ENCODE results near the gene SLC35D1. TPM values are rescaled to one million over a fixed set of nuclear protein-coding genes. Genes with fewer than 3 reads are reported as not detected.

SLC35D1 gene
- total RNA-seq (2022; extraction: Qiagen RNA extraction; ENCODE audit: low read depth): 5.6 to 7.9 TPM (median 7.3 TPM) in 5 replicates

DNA sequence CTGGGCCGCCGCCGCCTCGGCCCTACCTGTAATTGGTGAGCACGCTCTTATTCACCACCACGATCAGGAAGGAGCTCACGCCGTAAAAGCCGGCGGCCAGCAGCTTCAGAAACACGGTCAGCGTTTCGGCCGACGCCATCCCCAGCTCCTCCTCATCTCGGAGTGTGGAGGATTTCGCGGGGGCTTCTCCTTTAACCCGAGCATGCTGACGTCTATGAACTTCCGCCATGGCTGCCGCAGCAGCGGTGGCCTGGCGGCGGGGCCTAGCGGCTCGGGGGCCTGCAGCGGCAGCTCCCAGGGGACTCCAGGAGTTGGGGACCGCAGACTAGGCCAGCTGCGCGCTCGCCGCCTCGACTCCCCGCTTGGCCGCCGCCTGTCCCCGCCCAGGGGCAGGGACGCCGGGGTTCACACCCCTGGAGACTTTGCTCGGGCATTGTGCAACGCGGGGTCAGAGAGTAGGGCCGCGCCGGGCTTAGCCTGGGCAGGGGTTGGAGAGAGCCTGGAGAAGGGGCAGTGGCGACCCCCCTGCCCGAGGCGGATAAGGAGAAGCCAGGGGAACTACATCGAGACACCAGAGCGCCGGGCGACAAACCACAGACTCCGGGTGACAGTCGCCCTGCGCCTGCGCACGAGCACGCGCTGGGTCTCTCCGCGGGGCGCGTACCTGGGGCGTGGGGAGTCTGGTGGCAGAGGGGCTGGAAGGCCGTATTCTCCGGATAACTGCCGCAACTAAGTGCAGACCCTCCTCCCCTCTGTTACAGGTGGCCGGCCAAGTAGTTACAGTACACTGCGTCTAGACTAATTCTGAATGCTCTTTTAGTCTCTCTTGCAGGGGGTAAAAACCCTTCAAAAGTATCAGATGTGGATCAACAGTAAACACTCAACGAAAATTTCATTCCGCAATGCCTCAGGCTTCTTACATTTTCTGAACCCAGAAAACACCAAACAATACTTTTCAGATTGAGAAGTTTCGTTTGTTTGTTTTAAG lies at the start of gene SLC35D1:
Gene SLC35D1 (minus strand): TSS at position 364 of the 988 bp plus-strand sequence. CDS start 135 bp downstream, at position 229.

Other genes starting within 250 kb of the SLC35D1 start
- gene DNAI4, start 129.3 kb downstream of the SLC35D1 start, total RNA-seq (2022; extraction: Qiagen RNA extraction; ENCODE audit: low read depth): 0.37 to 1.4 TPM (median 0.47 TPM) in 5 replicates
- 8.0 to 15.4 TPM (median 11.2 TPM) in 5 replicates for gene MIER1, start 129.2 kb downstream of the SLC35D1 start, total RNA-seq (2022; extraction: Qiagen RNA extraction; ENCODE audit: low read depth)
- gene C1orf141, start 80.8 kb upstream of the SLC35D1 start, total RNA-seq (2022; extraction: Qiagen RNA extraction; ENCODE audit: low read depth): not detected in 5 replicates
- gene IL23R, start 112.3 kb upstream of the SLC35D1 start, total RNA-seq (2022; extraction: Qiagen RNA extraction; ENCODE audit: low read depth): not detected in 5 replicates

Data from A549 treated with ZK216348 at 1 μM for 4 hours (cell line).